ENCODE results near the gene MGAT4B. TPM values are rescaled to one million over a fixed set of nuclear protein-coding genes. Genes with fewer than 3 reads are reported as not detected.

The MGAT4B gene
- polyA plus RNA-seq, 3 donors, result 12.4 to 151 (median 14.3) TPM

DNA sequence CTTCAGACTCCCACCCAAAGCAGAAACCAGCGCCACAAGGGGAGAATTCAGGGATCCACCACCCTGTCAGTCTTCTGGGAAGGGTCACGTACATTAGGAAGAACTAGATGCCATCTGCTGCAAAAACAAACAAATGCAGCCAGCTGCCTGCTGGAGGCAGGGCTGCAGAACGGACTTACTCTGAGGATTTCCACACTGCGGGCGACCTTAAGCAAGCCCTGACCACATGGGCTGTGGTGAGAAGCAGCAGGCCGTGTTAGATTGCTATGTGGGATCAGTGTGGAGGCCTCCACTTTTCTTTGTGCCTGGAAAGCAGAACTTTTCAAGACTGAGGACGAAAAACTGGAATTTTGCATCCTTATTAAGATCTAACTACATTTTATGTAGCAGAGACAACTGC, 26.3 kb downstream of the MGAT4B start:
- Histone ChIP-seq H4K20me1 (ENCODE audit: insufficient read depth, low read length) (peaks cover 77% of the 10 kb centered on the region), H2AFZ (ENCODE audit: insufficient read depth, low read depth, low read length, poor library complexity, severe bottlenecking) (no peak overlapping the region), H3K36me3 (replicated peaks in 1 of 2; ENCODE audit: control insufficient read depth in 1 of 2, insufficient read depth in 2 of 2, low read length in 2 of 2) (peaks cover 0 to 6% of the 10 kb centered on the region in 2 donors), H3K27ac (ENCODE audit: low read depth in 1 of 2, low read length in 2 of 2) (peak overlapping the region in 1 of 2 donors; percentile 59), H3K79me2 (ENCODE audit: insufficient read depth, low read length) (peaks cover 47% of the 10 kb centered on the region), H3K9me3 (replicated peaks in 1 of 2; ENCODE audit: control insufficient read depth in 1 of 2, insufficient read depth in 1 of 2, low read length in 2 of 2) (no peaks in the 10 kb centered on the region), H3K4me3 (replicated peaks in 1 of 3; ENCODE audit: low read depth in 2 of 3, low read length in 3 of 3) (peak overlapping the region in 1 of 3 experiments; percentile 21), H3K27me3 (ENCODE audit: control insufficient read depth in 2 of 2, insufficient read depth in 2 of 2, low read length in 2 of 2) (no peaks in the 10 kb centered on the region), H3K9ac (ENCODE audit: insufficient read depth, low read length, poor library complexity, severe bottlenecking) (no peak overlapping the region), H3K4me2 (replicated peaks; ENCODE audit: extremely low read depth, low read length, poor library complexity, severe bottlenecking) (peak overlapping the region; percentile 37), H3K4me1 (ENCODE audit: control insufficient read depth in 1 of 2, insufficient read depth in 2 of 2, low read length in 2 of 2) (peaks cover 64 to 66% of the 10 kb centered on the region in 2 donors)
- Mint-ChIP-seq H3K4me1 (peaks cover 69% of the 10 kb centered on the region), H3K36me3 (peaks cover 14 to 38% of the 10 kb centered on the region in 2 donors), H3K4me3 (peak overlapping the region; percentile 10 to 36), H3K27ac (peak overlapping the region in 6 of 7 donors; percentile 13 to 48 (median 38)), H3K9me3 (peaks cover 0 to 2% (median 0%) of the 10 kb centered on the region in 7 donors), H3K27me3 (ENCODE audit: low read depth in 3 of 3) (peaks cover 0 to 2% (median 0%) of the 10 kb centered on the region in 3 donors)
- 17% methylated on average over 5 of the region's 7 CpGs for WGBS (ENCODE audit: insufficient coverage)
- intact Hi-C loops (cut with micrococcal nuclease), result no loop called here
- no peak for TF ChIP-seq CTCF (IDR thresholded peaks at IDR 0.05)
- DNase-seq, result peak; percentile 56 to 65 (median 57)

- H3K9me3 ChIP-seq (replicated peaks in 1 of 2; ENCODE audit: control insufficient read depth in 1 of 2, insufficient read depth in 1 of 2, low read length in 2 of 2), result no peaks in the 10 kb centered on the region
- H3K9me3 Mint-ChIP-seq, result peaks cover 0 to 2% (median 0%) of the 10 kb centered on the region in 7 donors
- H3K27ac ChIP-seq (ENCODE audit: low read depth in 1 of 2, low read length in 2 of 2), result peak overlapping the region in 1 of 2 donors; percentile 59
- peaks cover 69% of the 10 kb centered on the region for H3K4me1 Mint-ChIP-seq
- peak overlapping the region in 6 of 7 donors; percentile 14 to 61 (median 46) for H3K27ac Mint-ChIP-seq
- H3K4me3 Mint-ChIP-seq, result peak overlapping the region in 1 of 2 donors; percentile 36
- H3K36me3 Mint-ChIP-seq, result peaks cover 14 to 43% of the 10 kb centered on the region in 2 donors
- WGBS (ENCODE audit: insufficient coverage), result 61% methylated on average over 3 of the region's 4 CpGs
- peak in 1 of 3 donors; percentile 22 for DNase-seq
- peaks cover 2 to 9% of the 10 kb centered on the region in 2 donors for H3K36me3 ChIP-seq (replicated peaks in 1 of 2; ENCODE audit: control insufficient read depth in 1 of 2, insufficient read depth in 2 of 2, low read length in 2 of 2)
- H3K4me2 ChIP-seq (replicated peaks; ENCODE audit: extremely low read depth, low read length, poor library complexity, severe bottlenecking), result peak overlapping the region; percentile 37
- H3K4me1 ChIP-seq (ENCODE audit: control insufficient read depth in 1 of 2, insufficient read depth in 2 of 2, low read length in 2 of 2), result peaks cover 67 to 68% of the 10 kb centered on the region in 2 donors
- intact Hi-C loops (cut with micrococcal nuclease), result loop anchor here in 1 of 2 donors (2.0 kb wide), 1 partner anchor 13 kb away; the partner anchor contains the start of gene LTC4S
- no peak overlapping the region for H2AFZ ChIP-seq (ENCODE audit: insufficient read depth, low read depth, low read length, poor library complexity, severe bottlenecking)
- H4K20me1 ChIP-seq (ENCODE audit: insufficient read depth, low read length), result peaks cover 82% of the 10 kb centered on the region
- H3K79me2 ChIP-seq (ENCODE audit: insufficient read depth, low read length), result peaks cover 52% of the 10 kb centered on the region
- H3K4me3 ChIP-seq (replicated peaks in 1 of 3; ENCODE audit: low read depth in 2 of 3, low read length in 3 of 3), result peak overlapping the region in 1 of 3 experiments; percentile 21
- TF ChIP-seq CTCF (IDR thresholded peaks at IDR 0.05), result no peak
- no peaks in the 10 kb centered on the region for H3K27me3 ChIP-seq (ENCODE audit: control insufficient read depth in 2 of 2, insufficient read depth in 2 of 2, low read length in 2 of 2)
- no peak overlapping the region for H3K9ac ChIP-seq (ENCODE audit: insufficient read depth, low read length, poor library complexity, severe bottlenecking)
- H3K27me3 Mint-ChIP-seq (ENCODE audit: low read depth in 3 of 3), result peaks cover 0 to 2% (median 0%) of the 10 kb centered on the region in 3 donors
These were observed 26.8 kb downstream of the MGAT4B start for GRCh38 chr5:179779826-179780225.
